ENCODE measurements around the gene POMC.
"Not testable (repeated sequence)": the region's sequence is repeated elsewhere in the genome, so short reads cannot be mapped to it uniquely, and the experiment has no call there.

POMC gene

GRCh38 chr2:25176541-25177181 is 8.3 kb upstream of the POMC start:
- no peak for DNase-seq

GRCh38 chr2:25176138-25176537 is 7.8 kb upstream of the POMC start:
- no peak for DNase-seq

GRCh38 chr2:25174192-25174861 is 5.9 kb upstream of the POMC start:
- DNase-seq: no peak

GRCh38 chr2:25173719-25174118 is 5.3 kb upstream of the POMC start:
- no peak for DNase-seq

- DNase-seq: no peak
Observed at GRCh38 chr2:25170888-25171287, 2.5 kb upstream of the POMC start.

- DNase-seq: no peak
Observed at GRCh38 chr2:25169073-25169470, 692 bp upstream of the POMC start.

GRCh38 chr2:25165992-25166875 is 2.1 kb downstream of the POMC start:
- DNase-seq: peak; percentile 22

GRCh38 chr2:25164561-25164960 is 3.8 kb downstream of the POMC start:
- DNase-seq: no peak

GRCh38 chr2:25162061-25162460 is 6.3 kb downstream of the POMC start:
- DNase-seq: not testable (repeated sequence)

GRCh38 chr2:25161055-25161781 is 7.2 kb downstream of the POMC start:
- DNase-seq: no peak

- no peak for DNase-seq
Observed at GRCh38 chr2:25160376-25160775, 8.0 kb downstream of the POMC start.

- no peak for DNase-seq
Observed at GRCh38 chr2:25159949-25160348, 8.4 kb downstream of the POMC start.

GRCh38 chr2:25158096-25158852 is 10.1 kb downstream of the POMC start:
- no peak for DNase-seq

GRCh38 chr2:25155401-25155800 is 13.0 kb downstream of the POMC start:
- no peak for DNase-seq

GRCh38 chr2:25151718-25152117 is 16.7 kb downstream of the POMC start:
- DNase-seq: no peak

- not testable (repeated sequence) for DNase-seq
Observed at GRCh38 chr2:25150993-25151392, 17.4 kb downstream of the POMC start.

- DNase-seq: no peak
Observed at GRCh38 chr2:25149646-25150045, 18.7 kb downstream of the POMC start.

GRCh38 chr2:25146896-25147295 is 21.5 kb downstream of the POMC start:
- no peak for DNase-seq

- DNase-seq: no peak
Observed at GRCh38 chr2:25145803-25146202, 22.6 kb downstream of the POMC start.

GRCh38 chr2:25141120-25141519 is 27.3 kb downstream of the POMC start:
- no peak for DNase-seq

GRCh38 chr2:25140535-25140934 is 27.8 kb downstream of the POMC start:
- not testable (repeated sequence) for DNase-seq

GRCh38 chr2:25132693-25133092 is 35.7 kb downstream of the POMC start:
- DNase-seq: no peak

- no peak for DNase-seq
Observed at GRCh38 chr2:25132299-25132635, 36.1 kb downstream of the POMC start.

All from NCI-H526 treated with DMSO at 0.1 percent for 48 hours (cell line).